Renal cortical epithelial cell (primary cell): ENCODE measurements around the gene ZNF474. TPM values are rescaled to one million over a fixed set of nuclear protein-coding genes. Genes with fewer than 3 reads are reported as not detected.

ENCODE experiments used
- DNase-seq: peaks from one replicate; pipeline ENCODE4 v3.0.0-alpha.2; 2011; ENCODE audit warnings: low read depth
- total RNA-seq: library from RNA; depleted of rRNA; stranded (reverse); fragments of >200 nt; gene quantifications from 2 replicates; pipeline ENCODE4 v1.2.3, GENCODE V29; 2014

ZNF474 gene
- total RNA-seq, 1 donor from 2014 or later: 0.50 TPM

- DNase-seq: peak; percentile 67
These were observed 10.9 kb upstream of the ZNF474 start for GRCh38 chr5:122118356-122118948.

DNA sequence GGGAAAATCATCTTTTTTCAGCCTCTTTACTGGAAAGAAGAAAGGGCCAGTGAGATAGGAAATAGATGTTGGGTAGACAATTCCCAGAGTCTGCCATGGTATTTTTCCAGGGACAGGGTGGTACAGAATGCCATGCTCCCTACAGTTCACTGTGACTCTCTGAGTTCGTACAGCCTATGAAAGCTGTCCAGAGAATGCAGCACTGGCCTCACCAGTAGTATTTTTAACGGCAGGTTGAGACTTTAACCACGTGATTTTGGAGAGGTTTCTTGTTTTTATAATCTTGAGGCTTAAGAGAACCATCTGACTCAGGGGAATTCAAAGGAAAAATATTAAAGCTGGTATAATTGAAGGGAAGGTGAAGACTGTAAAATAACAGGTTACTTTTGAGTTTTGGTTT lies 10.1 kb upstream of the ZNF474 start:
- DNase-seq: no peak

DNA sequence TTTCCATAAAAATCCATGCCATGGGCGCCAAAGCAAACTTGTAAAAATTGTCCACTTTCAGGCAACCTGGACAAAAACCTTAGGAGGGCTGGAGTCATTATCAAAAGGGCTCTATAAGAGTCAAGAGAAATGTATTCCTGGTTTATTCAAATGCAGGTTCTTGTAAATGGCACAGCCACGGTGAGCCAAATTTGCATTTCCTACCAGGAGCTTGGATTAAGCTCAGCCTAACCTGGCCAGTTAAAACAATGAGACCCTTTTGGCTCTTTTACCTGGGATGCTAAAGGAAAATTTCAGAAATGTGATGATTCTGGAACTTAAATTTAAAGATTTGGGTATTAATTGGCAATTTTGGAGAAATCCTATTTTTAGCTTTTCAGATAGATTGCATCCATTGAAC lies 8.9 kb upstream of the ZNF474 start:
- no peak for DNase-seq

DNA sequence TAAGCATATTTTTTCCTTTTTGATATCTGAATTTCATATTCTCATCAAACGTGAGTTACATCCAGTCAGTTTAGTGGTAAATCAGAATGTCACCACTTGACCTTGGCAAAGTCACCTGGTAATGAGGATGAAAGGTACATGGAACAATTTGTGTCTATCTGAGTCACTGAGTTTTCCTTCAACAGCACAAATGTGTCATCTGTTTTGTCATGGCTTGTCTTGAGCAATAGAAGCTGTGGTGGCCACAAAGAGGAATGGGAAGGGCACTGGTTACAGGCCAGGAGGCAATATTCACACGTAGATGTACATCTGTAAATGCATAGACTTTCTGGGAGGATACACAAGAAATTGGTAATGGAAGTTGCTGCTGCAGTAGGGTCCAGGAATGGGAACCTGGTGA lies 8.4 kb upstream of the ZNF474 start:
- DNase-seq: peak; percentile 89

- peak; percentile 94 for DNase-seq
These were observed 7.6 kb upstream of the ZNF474 start for GRCh38 chr5:122121479-122122465.

- no peak for DNase-seq
These were observed 4.6 kb upstream of the ZNF474 start for GRCh38 chr5:122124766-122125165.

DNA sequence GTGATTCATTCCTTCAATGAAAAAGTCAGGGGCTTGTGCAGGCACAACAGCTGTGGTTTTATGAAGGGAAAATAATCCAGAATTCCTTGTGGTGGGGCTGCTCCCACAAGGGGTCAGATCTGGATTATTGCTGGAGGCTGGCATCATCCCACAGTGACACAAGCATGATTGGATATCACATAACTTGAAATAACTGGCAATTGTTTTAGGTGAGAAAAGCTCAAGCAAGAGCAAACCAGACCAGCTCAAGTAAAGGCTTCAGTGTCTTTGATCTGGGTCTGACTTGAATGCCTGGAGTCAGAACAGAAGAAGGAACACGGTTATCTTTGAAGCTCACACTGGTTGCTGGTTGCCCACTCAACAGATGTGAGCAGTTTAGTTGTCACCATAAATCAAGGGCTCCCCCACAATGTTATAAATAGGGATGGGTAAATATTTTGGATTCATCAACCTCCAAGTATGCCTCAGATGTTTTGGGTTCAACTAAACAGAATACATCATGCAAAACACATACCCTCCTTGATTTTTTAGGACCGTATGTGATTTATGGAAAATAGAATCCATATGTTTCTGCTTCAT lies 3.1 kb upstream of the ZNF474 start:
- peak; percentile 79 for DNase-seq

GRCh38 chr5:122126756-122127321 lies 2.5 kb upstream of the ZNF474 start:
- no peak for DNase-seq

- DNase-seq: no peak
These were observed 806 bp downstream of the ZNF474 start for GRCh38 chr5:122130152-122130551.

- DNase-seq: no peak
These were observed 8.4 kb downstream of the ZNF474 start for GRCh38 chr5:122137702-122138101.

DNA sequence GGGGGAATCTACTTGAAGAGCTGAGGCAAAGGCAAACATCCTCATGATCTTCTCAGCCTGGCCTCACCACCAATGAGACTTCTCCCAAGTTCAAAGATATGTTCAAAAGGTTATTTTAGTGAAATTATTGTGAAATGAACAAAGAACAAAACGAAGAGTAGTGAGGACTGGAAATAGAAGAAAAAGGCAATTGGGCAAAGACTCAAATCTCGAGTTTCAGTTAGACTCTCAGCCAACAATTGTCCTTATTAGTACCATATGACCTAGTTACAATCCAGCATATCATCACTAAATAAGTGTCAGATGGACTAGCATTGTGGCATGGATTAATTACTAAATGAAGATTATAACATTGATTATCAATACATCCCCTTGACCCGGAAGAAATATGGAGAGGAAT lies 9.0 kb downstream of the ZNF474 start:
- DNase-seq: no peak

DNA sequence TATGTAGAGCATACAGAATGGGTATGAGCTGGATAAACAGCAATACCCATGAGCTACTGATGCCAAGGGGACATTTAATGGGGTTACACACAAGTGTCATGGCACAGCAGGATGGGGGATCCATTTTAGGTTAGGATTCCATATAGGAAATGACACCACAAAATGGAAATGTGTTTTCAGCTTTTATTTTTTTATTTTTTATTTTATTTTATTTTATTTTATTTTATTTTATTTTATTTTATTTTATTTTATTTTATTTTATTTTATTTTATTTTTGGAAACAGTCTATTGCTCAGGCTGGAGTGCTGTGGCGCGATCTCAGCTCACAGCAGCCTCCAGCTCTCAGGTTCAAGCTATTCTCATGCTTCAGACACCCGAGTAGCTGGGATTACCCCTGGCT lies 11.6 kb downstream of the ZNF474 start:
- no peak for DNase-seq

DNA sequence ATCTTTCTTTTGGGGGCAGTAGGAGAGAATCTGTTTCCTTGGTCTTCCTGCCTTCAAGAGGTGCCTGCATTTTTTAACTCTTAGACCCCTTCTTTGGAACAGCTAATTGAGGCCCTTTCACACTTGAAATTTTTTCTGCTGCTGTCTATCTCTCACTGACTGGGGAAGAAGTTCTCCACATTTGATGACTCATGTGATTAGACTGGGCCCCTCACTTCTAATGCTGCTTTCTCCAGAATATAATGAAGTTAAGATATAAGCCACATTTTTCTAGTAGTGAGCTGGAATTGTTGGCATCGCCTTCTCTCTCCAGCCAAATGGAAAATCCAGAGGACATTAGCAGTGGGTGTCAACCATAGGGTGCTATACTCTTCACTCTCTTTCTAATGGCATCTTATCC lies 12.4 kb downstream of the ZNF474 start:
- peak; percentile 75 for DNase-seq

- peak; percentile 96 for DNase-seq
These were observed 13.3 kb downstream of the ZNF474 start for GRCh38 chr5:122142480-122143164.

GRCh38 chr5:122144236-122144635 lies 14.9 kb downstream of the ZNF474 start:
- peak; percentile 53 for DNase-seq

- DNase-seq: no peak
These were observed 16.6 kb downstream of the ZNF474 start for GRCh38 chr5:122145906-122146305.

DNA sequence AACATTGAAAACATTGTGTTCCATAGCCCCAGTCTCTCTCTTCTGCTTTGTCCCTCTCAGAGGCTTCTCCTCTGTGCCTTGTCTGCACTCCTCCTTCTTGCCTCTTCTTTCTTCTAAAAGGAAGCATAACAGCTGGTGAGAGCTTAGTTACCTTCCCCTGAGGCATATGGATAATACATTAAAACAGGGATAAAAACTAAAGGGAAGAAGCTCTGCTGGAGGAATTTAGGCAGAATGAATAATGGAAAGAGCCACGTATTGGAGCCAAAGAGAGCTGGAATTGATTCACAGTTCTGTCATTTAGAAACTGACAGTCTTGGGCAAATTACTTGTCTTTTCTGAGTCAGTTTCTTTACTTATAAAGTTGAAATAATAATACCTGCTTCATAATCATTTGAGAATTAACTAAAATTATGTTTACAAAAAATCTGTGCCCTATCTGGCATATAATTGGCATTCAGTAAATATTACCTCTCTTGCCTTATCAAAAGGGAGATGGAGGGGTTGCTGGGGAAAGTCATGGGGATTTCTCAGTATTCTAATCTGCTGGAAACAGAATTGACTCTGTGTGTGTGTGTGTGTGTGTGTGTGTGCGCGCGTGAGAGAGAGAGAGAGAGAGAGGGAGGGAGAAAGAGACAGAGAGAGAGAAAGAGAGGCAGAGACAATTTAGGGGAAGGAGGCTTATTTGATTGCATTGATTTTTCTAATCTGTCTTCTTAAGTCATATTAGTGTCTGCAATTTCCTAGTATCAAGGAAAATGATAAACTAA lies 20.2 kb downstream of the ZNF474 start:
- no peak for DNase-seq

DNA sequence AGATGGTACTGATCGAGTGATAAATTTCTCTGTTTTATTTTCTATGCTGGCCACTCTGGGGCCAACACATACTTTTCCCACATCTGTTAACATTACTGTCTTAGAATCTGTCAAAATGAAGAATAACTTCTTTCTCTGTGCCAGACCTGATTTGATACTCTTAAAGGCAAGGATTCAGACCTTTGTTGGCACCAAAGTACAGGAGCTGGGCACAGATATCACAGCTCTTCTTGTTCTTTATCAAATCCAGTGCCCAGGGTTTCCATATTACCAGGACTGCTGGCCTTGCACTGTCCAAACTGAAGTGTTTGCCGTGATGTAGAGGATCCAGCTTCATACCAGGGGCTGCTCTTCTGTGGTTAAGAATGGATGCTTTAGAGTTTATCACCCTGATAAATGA lies 20.9 kb downstream of the ZNF474 start:
- no peak for DNase-seq

- peak; percentile 92 for DNase-seq
These were observed 22.3 kb downstream of the ZNF474 start for GRCh38 chr5:122151640-122152039.

GRCh38 chr5:122152266-122152900 lies 23.0 kb downstream of the ZNF474 start:
- no peak for DNase-seq

DNA sequence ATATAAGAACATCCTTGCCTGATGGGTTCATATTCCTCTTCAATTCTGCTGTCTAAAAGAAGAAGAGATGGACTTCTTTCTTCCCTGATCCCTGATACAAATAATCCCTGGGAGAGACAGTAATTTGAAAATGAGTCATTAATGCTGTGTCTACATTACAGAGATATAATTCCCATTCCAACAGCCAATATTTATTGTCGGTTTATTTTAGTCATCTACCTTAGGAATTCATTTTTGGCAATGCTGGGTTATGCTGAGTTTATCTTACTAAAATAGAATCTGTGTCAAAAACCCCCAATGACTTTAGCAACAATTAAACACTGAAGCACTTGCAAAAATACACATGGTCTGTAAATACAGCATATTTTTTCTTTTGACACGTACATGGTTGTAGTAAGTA lies 23.9 kb downstream of the ZNF474 start:
- no peak for DNase-seq
